Measurements from ENCODE around the gene MRTFA.

DNA sequence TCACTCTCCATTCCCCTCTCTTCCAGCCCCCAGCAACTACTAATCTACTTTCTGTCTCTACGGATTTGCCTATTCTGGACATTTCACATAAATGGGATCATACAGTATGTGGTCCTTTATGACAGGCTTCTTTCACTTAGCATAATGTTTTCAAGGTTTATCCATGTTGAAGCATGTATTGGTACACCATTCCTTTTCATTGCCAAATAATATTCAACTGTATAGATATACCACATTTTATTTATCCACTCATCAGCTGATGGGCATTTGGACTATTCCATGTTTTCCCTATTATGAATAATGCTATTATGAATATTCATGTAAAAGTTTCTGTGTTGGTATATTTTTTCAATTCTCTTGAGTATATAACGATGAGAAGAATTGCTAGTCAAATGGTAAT is 54.5 kb downstream of the MRTFA start:
- TF ChIP-seq ARNT (IDR thresholded peaks at IDR 0.05) (no peak), RNF2 (conservative IDR thresholded peaks at IDR 0.05; ENCODE audit: low read depth) (no peak), ZNF24 (IDR thresholded peaks at IDR 0.05) (no peak), POLR2AphosphoS2 (IDR thresholded peaks at IDR 0.05; ENCODE audit: low read depth, low read length) (no peak), RELA (CRISPR knock-in tag; IDR thresholded peaks at IDR 0.05) (no peak), TBX2 (CRISPR knock-in tag; IDR thresholded peaks at IDR 0.05; ENCODE audit: borderline replicate concordance) (no peak), SMARCE1 (IDR thresholded peaks at IDR 0.05; ENCODE audit: borderline replicate concordance) (no peak)
- TF ChIP-seq, protein P1, sequence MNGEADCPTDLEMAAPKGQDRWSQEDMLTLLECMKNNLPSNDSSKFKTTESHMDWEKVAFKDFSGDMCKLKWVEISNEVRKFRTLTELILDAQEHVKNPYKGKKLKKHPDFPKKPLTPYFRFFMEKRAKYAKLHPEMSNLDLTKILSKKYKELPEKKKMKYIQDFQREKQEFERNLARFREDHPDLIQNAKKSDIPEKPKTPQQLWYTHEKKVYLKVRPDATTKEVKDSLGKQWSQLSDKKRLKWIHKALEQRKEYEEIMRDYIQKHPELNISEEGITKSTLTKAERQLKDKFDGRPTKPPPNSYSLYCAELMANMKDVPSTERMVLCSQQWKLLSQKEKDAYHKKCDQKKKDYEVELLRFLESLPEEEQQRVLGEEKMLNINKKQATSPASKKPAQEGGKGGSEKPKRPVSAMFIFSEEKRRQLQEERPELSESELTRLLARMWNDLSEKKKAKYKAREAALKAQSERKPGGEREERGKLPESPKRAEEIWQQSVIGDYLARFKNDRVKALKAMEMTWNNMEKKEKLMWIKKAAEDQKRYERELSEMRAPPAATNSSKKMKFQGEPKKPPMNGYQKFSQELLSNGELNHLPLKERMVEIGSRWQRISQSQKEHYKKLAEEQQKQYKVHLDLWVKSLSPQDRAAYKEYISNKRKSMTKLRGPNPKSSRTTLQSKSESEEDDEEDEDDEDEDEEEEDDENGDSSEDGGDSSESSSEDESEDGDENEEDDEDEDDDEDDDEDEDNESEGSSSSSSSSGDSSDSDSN (CRISPR knock-in tag; IDR thresholded peaks at IDR 0.05), result no peak
- TF ChIP-seq, protein P2, sequence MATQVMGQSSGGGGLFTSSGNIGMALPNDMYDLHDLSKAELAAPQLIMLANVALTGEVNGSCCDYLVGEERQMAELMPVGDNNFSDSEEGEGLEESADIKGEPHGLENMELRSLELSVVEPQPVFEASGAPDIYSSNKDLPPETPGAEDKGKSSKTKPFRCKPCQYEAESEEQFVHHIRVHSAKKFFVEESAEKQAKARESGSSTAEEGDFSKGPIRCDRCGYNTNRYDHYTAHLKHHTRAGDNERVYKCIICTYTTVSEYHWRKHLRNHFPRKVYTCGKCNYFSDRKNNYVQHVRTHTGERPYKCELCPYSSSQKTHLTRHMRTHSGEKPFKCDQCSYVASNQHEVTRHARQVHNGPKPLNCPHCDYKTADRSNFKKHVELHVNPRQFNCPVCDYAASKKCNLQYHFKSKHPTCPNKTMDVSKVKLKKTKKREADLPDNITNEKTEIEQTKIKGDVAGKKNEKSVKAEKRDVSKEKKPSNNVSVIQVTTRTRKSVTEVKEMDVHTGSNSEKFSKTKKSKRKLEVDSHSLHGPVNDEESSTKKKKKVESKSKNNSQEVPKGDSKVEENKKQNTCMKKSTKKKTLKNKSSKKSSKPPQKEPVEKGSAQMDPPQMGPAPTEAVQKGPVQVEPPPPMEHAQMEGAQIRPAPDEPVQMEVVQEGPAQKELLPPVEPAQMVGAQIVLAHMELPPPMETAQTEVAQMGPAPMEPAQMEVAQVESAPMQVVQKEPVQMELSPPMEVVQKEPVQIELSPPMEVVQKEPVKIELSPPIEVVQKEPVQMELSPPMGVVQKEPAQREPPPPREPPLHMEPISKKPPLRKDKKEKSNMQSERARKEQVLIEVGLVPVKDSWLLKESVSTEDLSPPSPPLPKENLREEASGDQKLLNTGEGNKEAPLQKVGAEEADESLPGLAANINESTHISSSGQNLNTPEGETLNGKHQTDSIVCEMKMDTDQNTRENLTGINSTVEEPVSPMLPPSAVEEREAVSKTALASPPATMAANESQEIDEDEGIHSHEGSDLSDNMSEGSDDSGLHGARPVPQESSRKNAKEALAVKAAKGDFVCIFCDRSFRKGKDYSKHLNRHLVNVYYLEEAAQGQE (IDR thresholded peaks at IDR 0.05; ENCODE audit: borderline replicate concordance in 1 of 2, low read depth in 1 of 2, low read length in 2 of 2), result no peak

Measured in HepG2 (cell line).